Cardiac septum (tissue), 1 donor: ENCODE data around the gene GGCX. TPM values are rescaled to one million over a fixed set of nuclear protein-coding genes. Genes with fewer than 3 reads are reported as not detected.

ENCODE experiments used
- DNase-seq: peaks from one replicate; pipeline ENCODE4 v3.0.0-alpha.2; 2020; ENCODE audit warnings: low spot score
- intact Hi-C: fragments of 100-400 bp; cut with DNase I; formaldehyde crosslinking; loops from one replicate; pipeline ENCODE4 v1.14.0; 2022
- total RNA-seq: library from RNA; stranded (reverse); fragmentation: NEBNext Ultra II Directional; extraction: Animal tissue kit (Norgen Biotek cat#: 25700); gene quantifications from one replicate; pipeline ENCODE4 v1.2.1, GENCODE V29; 2021
- donor health status: DM: no; HTN: no; CAD: no.

Gene GGCX
- total RNA-seq, 1 donor from 2014 or later, result 23.3 TPM

GRCh38 chr2:85497944-85498630, 63.2 kb downstream of the GGCX start:
- DNase-seq, result no peak
- intact Hi-C loops, result loop anchor here (2.0 kb wide), 1 partner anchor 61 kb away; no protein-coding TSS in a partner anchor

- DNase-seq, result no peak
- intact Hi-C loops, result loop anchor here (2.0 kb wide), 1 partner anchor 60 kb away; no protein-coding TSS in a partner anchor
These were observed 64.9 kb downstream of the GGCX start for GRCh38 chr2:85496436-85496835.

Other genes starting within 250 kb of the GGCX start
- 75.1 TPM for gene TGOLN2, start 233.5 kb downstream of the GGCX start, total RNA-seq
- 16.6 TPM for gene RETSAT, start 207.0 kb downstream of the GGCX start, total RNA-seq
- 9.8 TPM for gene ELMOD3, start 206.7 kb downstream of the GGCX start, total RNA-seq
- 7.4 TPM for gene CAPG, start 151.1 kb downstream of the GGCX start, total RNA-seq
- gene SH2D6, start 142.8 kb downstream of the GGCX start, total RNA-seq, result not detected
- gene MAT2A, start 22.3 kb downstream of the GGCX start, total RNA-seq, result 146 TPM
- gene VAMP8, start 16.1 kb upstream of the GGCX start, total RNA-seq, result 8.2 TPM
- 27.9 TPM for gene VAMP5, start 22.9 kb upstream of the GGCX start, total RNA-seq
- gene RNF181, start 34.3 kb upstream of the GGCX start, total RNA-seq, result 82.4 TPM
- gene TMEM150A, start 41.2 kb upstream of the GGCX start, total RNA-seq, result 11.4 TPM
- gene C2orf68, start 50.6 kb upstream of the GGCX start, total RNA-seq, result 26.3 TPM
- 28.4 TPM for gene USP39, start 54.7 kb upstream of the GGCX start, total RNA-seq
- gene SFTPB, start 106.7 kb upstream of the GGCX start, total RNA-seq, result not detected
- gene GNLY, start 132.9 kb upstream of the GGCX start, total RNA-seq, result 2.3 TPM
- gene ATOH8, start 192.5 kb upstream of the GGCX start, total RNA-seq, result 21.0 TPM